Measurements from ENCODE around the gene FRRS1L. TPM values are rescaled to one million over a fixed set of nuclear protein-coding genes. Genes with fewer than 3 reads are reported as not detected.
A peak's percentile ranks its signal among the peaks of the same experiment; 100 is the strongest.

Gene FRRS1L
- total RNA-seq, 1 experiment from 2014 or later, result 0.05 TPM

GRCh38 chr9:109107402-109108240 is 59.4 kb downstream of the FRRS1L start:
- DNase-seq (ENCODE audit: low read depth), result peak; percentile 92

DNA sequence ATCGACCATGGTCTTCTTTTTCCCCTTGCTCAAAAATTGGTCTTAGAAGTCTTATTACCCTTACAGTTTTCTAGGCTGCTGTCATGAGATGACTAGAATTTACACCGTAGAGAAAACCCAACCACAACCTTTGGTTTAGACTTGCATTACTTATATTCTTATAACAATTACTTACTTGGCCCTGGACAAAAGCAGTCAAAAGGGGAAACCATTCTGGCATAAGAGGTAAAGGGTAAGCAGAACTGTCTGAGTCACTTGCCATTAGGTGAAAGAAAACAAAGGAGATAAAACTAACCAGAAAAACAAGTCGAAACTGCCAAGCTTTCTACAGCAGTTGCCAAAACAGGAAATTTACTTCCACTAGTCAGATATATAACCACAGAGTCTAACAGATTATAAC is 65.2 kb downstream of the FRRS1L start:
- DNase-seq (ENCODE audit: low read depth), result peak; percentile 91

GRCh38 chr9:109101202-109101595 is 65.8 kb downstream of the FRRS1L start:
- no peak for DNase-seq (ENCODE audit: low read depth)

- no peak for DNase-seq (ENCODE audit: low read depth)
These were observed 66.4 kb downstream of the FRRS1L start for GRCh38 chr9:109100543-109101201.

DNA sequence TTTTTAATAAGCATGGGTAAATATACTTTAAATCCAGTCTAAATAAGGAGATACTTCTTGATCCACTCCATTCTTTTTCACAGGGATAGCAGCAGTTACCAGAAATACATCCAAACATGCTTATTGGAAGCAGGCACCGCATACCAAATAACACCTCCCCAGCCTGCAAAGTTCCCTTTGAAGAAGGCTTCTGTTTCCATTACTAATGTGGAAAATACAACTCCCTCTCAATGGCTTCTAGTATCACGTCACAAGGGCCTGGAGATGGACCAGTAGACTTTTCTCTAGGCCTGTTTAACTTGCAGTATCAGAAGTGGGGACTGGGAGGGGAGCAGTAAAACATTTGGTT is 68.1 kb downstream of the FRRS1L start:
- DNase-seq (ENCODE audit: low read depth), result no peak

GRCh38 chr9:109098171-109098959 is 68.7 kb downstream of the FRRS1L start:
- peak; percentile 96 for DNase-seq (ENCODE audit: low read depth)

GRCh38 chr9:109097146-109097545 is 69.9 kb downstream of the FRRS1L start:
- no peak for DNase-seq (ENCODE audit: low read depth)

- DNase-seq (ENCODE audit: low read depth), result no peak
These were observed 71.7 kb downstream of the FRRS1L start for GRCh38 chr9:109095321-109095720.

GRCh38 chr9:109094268-109094667 is 72.8 kb downstream of the FRRS1L start:
- DNase-seq (ENCODE audit: low read depth), result no peak

DNA sequence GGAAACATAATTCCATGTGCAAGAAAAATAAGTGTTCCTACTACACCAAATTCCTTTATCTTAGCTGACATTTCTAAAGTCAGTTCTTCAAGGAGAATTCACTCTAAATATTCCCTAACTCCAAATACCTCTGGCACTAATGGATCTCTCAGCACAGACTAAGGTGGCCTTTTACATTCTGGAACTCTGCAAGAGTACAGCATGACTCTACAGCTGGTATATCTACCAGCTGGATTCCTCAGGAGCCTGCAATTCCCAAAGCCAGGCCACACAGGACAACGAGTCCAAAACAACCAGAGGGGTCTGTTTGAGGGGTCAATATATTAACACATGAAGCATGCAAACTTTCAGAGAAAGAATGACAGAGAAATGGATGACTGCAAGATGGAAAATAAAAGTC is 74.5 kb downstream of the FRRS1L start:
- no peak for DNase-seq (ENCODE audit: low read depth)

DNA sequence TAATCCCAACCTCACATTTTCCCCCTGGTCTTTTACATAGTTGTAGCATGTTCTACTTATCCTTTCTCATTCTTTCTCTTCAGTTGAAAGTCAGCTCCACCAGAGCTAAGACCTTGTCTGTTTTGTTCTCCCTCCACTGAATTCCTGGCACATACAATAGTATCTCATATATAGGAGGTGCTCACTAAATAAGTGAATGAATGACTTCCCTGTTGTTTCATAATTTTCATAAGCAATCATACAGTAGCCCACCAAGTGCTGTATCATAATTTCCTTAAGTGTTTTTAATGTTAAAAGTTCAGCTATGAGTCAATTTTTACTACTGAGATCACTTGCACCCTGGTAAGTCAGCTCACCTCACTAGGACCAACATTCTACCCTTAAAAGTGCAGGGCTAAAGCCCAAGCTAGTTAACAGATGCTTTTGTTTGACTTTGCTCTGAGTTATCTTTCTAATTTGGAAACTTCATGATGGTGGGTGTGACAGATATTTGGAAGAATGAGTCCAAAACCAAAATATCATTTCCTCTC is 74.9 kb downstream of the FRRS1L start:
- DNase-seq (ENCODE audit: low read depth), result no peak

DNA sequence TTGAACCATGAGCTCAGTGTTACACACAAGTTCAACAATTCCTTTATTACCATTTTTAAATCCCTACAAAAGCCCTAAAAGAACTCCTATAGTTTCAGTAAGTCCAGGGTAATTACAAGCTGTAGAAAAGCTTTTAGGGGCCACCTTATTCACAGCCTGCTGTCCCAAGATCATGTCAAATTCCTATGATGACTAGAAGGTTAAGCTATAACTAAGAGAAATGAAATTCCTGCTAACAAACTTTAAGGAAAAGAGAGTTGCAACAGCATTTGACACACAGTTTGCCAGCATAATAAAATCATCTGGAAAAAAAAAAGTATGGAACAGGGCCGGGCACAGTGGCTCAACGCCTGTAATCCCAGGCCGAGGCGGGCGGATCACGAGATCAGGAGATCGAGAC is 78.8 kb downstream of the FRRS1L start:
- DNase-seq (ENCODE audit: low read depth), result no peak

- DNase-seq (ENCODE audit: low read depth), result no peak
These were observed 79.3 kb downstream of the FRRS1L start for GRCh38 chr9:109087795-109088194.

- DNase-seq (ENCODE audit: low read depth), result peak; percentile 44
These were observed 80.8 kb downstream of the FRRS1L start for GRCh38 chr9:109086221-109086620.

DNA sequence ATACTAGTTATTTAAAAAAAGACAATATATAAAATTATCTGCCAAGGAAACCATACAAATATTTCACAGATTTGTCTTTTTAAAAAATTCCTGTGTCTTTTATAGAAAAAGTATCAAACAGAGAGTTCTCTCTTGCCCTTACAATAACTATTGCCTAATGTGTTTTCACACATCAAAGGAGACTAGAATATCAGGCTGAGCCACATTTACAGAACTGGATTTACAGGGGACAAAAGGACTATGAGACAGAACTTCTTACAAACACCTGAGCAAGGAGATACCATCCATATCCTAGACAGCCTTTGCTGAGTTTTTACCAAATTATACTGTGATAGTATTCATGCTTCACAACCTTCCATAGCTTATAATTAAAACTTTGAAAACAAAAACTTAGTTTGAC is 81.5 kb downstream of the FRRS1L start:
- DNase-seq (ENCODE audit: low read depth), result no peak

- no peak for DNase-seq (ENCODE audit: low read depth)
These were observed 83.1 kb downstream of the FRRS1L start for GRCh38 chr9:109083813-109084405.

- no peak for DNase-seq (ENCODE audit: low read depth)
These were observed 83.9 kb downstream of the FRRS1L start for GRCh38 chr9:109083141-109083540.

DNA sequence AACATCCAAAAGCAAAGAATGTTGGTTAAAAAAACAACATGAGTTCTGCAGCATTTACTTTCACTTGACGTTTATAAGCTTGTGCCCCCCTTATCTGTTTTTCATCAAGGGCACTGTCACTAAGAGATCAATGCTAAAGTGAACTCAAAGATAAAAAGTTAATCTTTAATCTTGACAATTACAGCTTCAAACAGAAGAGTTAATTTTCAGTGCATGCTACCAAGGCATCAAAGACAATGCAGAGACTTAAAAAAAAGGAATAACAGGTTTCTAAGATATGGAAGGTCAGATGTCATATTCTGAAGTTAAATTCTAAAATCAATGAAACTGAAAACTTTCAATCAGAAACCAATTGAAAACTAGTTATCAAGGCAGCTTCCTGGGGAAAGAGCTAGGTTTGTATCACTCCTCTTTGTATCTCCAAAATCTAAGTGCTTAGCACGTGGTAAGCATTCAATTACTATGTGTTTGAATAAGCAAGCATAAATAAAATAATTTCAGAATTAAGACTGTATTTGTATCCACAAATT is 84.9 kb downstream of the FRRS1L start:
- DNase-seq (ENCODE audit: low read depth), result no peak
